ENCODE measurements around the gene ZPR1.

ZPR1 gene

DNA sequence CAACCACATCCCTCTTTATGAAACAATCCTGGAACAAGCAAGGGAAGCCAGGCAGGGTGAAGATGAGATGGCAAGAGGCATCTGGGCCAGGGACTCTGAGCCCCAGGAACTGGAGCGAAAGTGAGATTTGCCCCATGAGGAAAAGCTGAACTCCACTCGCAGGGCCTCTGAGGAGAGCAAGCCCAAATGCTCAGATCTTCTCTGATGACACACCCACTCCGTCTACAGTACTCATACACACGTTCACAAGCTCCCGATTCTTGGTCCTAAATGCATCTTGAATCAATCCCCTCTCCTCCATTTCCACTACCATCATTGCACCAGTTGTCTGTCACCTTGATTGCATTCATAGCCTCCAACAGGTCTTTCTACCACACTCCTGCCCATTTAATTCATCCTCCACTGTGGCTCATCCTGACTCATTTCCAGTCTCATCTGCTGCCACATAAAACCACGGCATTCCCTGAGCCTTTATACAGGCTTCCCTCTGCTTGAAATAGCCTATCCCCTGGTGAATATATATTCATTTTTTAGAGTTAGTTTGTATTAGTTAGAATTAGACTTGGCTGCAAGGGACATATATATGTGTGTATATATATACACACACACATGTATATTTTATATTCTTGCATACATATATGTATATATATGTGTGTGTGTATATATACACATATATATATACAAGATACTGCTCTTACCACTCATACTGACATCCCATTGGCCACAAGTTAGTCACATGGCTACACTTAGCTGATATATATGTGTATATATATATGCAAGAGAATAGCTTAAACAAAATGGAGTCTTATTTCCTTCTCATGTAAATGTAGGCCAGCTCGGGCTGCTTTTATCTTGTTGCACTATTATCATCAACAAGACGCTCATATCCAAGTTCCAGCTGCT, 5.3 kb upstream of the ZPR1 start:
- in situ Hi-C loops (cut with HindIII; ENCODE audit: low sequenced_read_pairs): no loop called here

DNA sequence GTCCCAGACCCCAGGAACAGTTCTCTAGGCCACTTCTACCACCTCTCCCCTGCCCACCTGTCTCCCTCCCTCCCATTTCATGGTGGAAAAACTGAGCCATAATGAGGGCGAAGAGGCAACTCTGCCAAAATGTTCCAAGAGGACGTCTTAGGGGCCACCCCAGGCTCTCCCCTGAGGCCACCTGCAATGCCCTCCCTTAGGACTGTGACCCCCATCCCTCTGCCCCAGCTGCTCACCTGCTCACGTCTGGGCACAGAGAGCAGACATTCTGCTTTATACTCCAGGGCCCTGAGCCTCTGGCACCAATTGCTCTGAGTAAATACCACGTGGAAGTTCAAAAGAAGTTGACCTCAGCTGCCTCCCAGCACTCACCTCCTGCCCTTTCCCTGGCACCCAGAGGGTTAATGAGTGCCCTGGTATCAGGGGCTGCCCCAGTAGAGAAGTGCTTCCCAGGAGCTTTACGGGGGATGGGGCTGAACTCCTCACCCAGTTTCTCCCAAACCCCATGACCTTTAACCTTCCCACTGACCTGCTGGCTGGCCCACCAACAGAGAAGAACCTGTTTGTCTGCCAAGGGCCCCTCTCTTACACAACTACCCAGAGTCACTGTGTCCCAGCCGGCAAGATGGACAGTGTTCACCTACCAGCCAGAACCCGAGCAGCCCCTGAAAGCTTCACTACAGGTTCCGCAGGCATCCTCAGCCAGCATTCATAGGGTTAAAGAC, 4.5 kb upstream of the ZPR1 start:
- in situ Hi-C loops (cut with HindIII; ENCODE audit: low sequenced_read_pairs): no loop called here

DNA sequence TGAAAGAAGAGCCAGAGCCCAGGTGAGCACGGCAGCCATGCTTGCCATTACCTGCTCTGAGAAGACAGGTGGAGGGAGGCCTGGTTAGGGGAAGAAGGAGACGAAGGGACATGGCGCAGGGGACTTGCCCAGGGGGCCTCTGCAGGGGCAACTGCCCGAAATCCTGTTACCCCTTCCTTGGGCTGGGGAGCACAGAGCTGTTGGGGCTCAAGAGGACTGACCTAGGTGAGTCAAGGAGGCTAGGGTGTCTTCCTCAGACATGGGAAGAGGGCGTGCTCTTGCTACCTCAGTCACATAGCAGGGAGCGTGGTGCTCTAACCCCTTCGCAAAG, 4.0 kb upstream of the ZPR1 start, which contains the start of gene APOA5:
Gene APOA5, minus strand, starts transcription at position 67 of the 331 bp plus-strand sequence. Its CDS starts 19 bp downstream, at position 48.
- in situ Hi-C loops (cut with HindIII; ENCODE audit: low sequenced_read_pairs): no loop called here

DNA sequence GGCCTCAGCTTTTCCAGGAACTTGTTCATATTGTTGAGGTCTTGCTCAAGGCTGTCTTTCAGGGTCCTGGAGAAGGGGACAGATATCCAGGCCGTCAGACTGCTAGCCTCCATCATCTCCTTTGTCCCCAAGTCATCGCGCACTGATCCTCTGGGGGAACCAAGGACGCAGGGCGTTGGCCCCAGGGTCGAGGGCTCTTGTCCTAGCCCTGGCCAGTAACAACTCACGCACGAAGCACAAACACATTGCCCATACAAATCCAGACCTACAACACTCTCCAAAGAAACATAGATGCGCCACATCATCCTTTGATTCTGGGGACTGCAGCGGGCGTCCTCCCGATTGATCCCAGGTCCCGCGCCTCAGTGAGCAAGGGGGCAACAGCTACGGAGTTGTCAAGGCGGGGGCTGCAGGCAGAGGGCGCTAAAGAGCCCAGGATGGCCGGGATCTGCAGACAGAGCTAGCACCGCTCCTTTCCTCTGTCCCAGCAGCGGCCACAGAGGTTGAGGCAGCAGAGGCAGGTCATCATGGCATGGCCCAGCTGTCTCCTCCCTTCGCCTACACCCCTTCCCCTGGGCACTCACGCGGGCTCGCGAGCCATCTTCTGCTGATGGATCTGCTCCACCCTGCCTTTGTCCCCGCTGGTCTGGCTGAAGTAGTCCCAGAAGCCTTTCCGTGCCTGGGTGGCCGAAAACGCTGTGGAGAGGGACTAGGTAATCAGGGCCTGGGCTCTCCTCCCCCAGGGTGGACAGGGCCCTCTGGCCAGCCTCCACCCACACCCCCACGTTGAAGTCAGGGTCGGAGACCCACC, 3.4 kb upstream of the ZPR1 start:
- in situ Hi-C loops (cut with HindIII; ENCODE audit: low sequenced_read_pairs): no loop called here

DNA sequence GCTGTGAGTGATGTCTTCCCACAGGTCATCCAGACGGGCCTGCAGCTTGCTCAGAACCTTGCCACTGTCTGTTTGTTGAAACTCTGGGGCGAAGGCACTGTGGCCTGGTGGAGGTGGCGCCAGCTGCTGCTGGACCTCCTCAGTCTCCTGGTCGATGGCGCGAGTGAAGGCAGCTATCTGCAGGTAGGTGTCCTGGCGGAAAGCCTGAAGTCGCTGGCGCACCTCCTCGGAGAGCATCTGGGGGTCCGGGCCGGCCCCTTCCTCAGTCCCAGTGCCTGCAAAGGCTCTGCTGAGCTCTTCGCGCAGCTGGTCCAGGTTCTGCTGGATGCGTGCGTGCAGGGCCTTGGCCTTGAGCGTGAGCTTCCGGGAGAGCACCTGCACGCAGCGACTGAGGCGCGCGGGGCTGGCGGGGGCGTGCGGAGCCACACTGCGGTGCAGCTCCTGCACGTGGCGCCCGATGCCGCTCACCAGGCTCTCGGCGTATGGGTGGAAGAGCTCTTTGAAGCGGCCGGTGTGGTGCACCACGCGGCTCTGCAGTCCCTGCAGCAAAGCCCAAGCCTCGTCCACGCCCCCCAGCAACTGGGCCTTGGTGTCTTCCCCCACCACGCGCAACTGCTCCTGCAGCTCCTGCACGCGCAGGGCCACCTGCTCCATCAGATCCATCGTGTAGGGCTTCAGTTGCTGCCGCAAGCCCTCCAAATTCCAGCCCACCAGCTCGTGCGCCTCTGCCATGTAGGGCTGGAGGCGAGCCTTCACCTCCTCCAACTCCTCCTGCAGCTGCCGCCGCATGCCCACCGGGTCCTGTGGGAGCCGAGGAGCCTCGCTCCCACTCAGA, 2.6 kb upstream of the ZPR1 start:
- in situ Hi-C loops (cut with HindIII; ENCODE audit: low sequenced_read_pairs): no loop called here

DNA sequence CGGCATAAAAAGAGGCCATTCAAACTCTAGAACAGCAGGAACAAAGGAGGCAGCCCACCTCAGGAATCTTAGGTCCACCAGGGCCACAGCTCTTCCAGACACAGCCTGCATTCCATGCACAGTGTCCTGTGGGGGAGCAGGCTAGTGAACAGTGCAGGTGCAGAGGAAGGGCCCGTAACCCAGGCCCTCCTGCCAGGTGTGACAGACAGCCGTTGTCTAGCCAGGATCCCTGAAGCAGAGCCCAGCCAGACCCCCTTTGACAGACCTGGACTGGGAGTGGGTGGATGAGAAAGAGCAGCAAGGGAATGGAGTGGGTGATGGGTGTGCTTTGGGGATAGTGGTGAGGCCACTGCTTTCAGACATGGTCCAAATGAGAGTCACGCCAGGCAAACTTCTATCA, 1.2 kb upstream of the ZPR1 start:
- in situ Hi-C loops (cut with HindIII; ENCODE audit: low sequenced_read_pairs): no loop called here

DNA sequence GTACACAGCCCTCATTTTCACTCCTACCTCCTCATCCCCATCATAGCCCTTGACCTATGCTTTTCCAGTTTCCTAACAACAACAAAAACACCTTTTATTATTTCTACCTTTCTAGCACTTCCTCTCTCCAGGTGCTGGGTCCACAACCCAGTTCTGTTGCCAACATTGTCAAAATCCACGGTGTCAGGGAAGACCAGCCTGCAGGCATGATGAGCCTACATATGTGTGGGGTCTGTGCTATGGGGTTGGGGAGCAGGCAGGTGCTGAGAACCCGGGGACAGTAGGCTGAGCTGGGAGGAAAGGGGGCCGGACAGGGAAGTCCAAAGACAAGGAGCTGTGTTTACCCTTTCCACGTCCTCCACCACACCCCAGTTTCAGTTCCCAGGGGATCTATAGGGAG, 711 bp upstream of the ZPR1 start:
- in situ Hi-C loops (cut with HindIII; ENCODE audit: low sequenced_read_pairs): no loop called here

DNA sequence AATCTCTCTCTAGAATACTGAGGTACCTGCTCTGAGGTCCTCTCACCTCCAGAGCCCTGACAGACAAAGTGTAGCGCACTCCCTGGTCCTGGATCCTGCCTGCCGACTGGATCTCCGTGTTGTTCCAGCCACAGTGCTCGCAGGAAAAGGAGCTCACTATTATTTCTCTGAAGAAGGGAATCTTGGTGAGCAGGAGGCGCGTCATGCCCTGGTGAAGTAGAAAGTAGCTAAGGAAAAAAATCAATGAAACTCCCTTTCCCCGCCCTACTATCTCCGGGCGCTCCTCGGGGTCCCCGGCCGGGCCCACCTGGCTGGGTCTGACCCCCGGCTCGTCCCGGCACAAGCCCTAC, 412 bp downstream of the ZPR1 start:
- in situ Hi-C loops (cut with HindIII; ENCODE audit: low sequenced_read_pairs): no loop called here

DNA sequence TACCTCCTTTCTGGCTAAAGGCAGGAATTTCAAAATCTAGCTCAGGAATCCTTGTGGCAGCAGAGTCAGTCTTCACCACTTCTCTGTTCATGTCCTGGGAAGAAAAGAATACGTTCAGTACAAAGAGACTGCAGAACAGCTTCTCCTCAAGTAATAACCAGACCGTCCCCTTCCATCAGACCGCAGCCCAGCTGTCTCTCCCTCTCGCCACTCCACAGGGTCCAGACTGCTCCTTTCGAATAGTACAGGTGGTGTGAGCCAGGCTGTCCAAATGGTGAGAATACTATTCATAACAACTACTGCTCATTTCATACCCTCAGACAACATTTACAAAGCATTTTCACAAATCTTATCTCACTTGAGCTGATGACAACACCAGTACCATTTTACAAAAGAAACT, 857 bp downstream of the ZPR1 start:
- in situ Hi-C loops (cut with HindIII; ENCODE audit: low sequenced_read_pairs): no loop called here

DNA sequence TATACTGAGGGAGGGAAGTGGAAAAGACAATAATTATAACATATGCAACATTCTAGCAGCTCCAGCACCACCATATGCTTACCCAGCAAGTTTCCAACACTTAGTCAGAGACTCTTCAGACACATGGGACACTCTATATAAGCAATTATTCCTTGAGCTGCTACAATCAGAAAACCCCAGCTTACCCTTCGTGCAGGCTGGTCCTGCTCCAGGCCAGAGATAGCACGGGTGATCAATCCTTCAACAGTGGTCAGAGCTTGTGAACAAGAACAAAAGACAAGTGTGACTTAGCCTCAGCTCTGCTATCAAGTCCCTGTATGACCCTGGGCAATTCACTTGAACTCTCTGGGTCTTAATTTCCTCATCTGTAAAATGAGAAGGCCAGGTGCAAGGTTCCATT, 1.5 kb downstream of the ZPR1 start:
- in situ Hi-C loops (cut with HindIII; ENCODE audit: low sequenced_read_pairs): no loop called here

DNA sequence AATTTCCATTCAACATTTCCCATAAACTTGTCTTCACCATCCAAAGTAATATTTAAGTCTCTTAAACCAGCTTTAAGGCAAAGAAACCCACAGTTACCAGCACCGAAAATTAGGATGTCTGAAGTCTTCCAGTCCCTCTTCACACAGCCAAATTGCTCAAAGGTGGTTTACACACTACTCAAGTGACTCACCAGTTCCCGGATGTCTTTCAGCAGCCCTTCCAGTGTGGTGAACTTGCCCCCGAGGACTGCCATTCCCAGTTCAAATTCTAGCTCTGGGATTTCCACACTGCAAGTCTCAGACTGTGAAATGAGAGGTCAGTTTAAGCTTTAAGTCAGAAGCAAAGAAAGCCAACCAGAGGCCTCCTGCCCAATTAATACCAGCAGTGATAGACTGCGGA, 5.1 kb downstream of the ZPR1 start:
- in situ Hi-C loops (cut with HindIII; ENCODE audit: low sequenced_read_pairs): loop anchor here (5.0 kb wide), 1 partner anchor 80 kb away; no protein-coding TSS in a partner anchor

DNA sequence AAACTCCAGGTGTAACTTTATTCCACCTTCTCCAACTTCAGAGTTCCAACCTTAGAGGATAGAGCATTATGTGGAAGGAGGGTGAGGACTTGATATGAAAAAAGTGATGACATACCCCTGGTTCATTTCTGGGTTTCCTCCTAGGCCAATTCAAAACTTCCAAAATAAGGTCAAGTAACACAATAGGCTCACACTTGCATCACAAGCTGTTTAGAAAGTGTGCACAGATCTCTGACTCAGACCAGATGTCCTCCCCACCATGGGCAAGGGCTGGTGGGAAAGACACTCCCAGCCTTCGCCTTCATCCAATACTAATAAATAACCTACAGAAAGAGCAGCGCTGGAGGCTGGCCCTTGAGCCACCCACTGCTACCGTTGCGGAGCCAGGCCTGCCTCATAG, 9.3 kb downstream of the ZPR1 start:
- in situ Hi-C loops (cut with HindIII; ENCODE audit: low sequenced_read_pairs): no loop called here

DNA sequence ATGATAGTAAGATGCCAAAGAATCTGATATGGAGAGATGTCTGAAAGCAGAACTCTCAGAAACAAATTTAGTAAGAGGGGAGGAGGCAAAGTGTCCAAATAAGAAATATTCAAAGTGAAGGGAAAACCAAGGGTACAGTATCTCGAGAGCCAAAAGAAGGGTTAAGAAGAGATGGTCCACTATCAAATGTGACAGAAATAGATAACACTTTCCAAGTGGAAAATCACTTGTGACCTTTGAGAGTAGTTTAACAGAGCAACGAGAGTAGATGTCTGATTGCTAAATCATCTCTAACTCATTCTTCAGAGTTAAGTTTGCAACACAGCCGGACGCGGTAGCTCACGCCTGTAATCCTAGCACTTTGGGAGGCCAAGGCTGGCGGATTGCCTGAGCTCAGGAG, 10.8 kb downstream of the ZPR1 start:
- in situ Hi-C loops (cut with HindIII; ENCODE audit: low sequenced_read_pairs): no loop called here

DNA sequence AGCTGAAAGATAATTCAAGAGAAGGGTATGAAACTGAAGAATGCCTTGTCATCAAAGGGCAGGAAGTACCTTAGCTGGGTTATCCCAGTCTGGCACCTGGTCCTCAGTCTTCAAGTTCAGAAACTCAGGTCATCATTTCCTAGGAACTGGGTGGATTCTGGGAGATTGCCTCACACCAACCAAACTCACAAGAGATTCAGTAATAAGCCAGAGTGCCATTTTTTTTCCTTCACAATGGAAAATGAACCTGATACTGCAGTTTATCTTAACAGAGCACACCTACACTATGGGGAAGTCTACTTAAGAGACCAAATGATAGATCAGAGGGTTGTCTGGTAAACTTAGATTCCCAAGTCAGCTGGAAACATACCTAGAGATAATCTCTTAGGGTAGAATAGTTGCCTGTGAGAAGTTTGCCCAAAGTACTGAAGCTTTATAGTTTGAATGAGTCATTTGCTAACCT, 11.3 kb downstream of the ZPR1 start:
- in situ Hi-C loops (cut with HindIII; ENCODE audit: low sequenced_read_pairs): no loop called here

DNA sequence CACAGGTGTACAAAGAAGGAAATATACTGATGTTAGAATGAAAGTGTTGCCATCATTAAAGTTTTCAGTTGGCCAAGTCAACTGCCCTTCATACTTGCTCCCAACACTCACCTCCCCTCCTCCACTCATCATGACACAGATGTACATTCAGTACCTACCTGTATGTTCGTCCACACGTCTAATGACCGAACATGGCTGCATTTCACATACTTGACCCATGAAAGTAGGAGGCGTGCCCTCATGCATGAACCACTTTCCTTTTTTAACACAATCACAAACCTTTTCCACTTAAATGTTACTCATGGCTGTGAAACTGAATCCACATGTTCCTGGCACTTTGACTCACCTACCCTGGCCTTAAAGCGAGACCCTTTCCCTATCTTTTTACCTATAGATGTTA, 11.8 kb downstream of the ZPR1 start:
- in situ Hi-C loops (cut with HindIII; ENCODE audit: low sequenced_read_pairs): no loop called here

DNA sequence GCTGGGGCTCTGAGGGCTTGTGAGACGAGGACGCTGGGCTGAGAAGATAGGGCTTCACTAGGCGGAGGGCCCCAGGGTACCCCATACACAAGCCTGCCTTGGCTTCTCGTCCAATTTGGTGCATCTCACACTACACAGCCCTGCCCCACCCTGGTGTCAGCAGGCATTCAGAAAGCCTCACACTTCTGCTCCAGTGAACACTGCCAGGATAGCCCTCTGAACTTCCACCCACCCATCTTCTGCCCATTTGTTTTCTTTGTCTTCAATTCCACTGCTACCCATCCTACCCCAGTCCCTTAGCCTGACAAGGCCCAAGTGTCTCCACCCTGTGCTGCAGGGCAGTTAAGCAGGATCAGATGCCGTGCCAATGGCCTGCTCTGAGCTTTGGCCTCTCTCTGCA, 13.2 kb downstream of the ZPR1 start:
- in situ Hi-C loops (cut with HindIII; ENCODE audit: low sequenced_read_pairs): no loop called here

DNA sequence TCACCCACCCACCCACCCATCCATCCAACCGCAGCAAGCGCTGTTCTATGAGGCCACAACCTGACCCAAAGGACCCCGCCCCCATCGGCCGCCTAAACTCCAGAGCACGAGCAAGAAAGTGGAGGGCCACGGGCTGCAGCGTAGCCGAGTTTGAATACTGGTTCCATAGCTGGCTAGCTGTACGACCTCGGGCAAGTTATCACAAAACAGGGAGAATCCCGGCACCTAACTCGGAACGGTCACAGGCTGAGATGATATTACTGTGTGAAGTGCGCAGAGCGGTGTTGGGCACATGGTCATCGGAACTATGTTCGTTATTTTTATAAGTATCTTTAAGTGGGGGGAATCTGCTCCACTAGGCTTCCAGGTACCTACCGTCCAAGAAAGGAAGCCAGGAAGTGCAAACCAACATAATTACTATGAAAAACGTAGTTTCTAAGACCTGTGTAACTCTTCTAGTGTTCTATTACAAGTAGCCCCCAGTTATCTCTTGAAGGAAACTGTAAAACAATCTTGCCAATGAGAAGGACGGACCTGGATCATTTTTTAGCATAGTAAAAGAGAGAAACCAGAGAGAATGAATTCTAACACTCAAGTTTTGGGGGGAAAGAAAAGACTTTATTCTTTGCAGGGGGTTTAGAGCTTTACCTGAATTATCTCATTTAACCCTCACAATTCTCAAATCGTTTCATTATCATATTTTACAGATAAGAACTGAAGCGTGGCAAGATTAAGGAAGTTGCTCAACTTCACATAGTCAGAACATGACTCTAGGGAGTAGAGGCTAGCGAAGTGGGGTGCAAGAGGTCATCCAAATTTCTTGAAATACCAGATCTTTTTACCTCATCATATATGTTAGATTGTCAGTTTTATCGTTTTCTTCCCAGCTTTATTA, 14.4 kb downstream of the ZPR1 start:
- in situ Hi-C loops (cut with HindIII; ENCODE audit: low sequenced_read_pairs): no loop called here

DNA sequence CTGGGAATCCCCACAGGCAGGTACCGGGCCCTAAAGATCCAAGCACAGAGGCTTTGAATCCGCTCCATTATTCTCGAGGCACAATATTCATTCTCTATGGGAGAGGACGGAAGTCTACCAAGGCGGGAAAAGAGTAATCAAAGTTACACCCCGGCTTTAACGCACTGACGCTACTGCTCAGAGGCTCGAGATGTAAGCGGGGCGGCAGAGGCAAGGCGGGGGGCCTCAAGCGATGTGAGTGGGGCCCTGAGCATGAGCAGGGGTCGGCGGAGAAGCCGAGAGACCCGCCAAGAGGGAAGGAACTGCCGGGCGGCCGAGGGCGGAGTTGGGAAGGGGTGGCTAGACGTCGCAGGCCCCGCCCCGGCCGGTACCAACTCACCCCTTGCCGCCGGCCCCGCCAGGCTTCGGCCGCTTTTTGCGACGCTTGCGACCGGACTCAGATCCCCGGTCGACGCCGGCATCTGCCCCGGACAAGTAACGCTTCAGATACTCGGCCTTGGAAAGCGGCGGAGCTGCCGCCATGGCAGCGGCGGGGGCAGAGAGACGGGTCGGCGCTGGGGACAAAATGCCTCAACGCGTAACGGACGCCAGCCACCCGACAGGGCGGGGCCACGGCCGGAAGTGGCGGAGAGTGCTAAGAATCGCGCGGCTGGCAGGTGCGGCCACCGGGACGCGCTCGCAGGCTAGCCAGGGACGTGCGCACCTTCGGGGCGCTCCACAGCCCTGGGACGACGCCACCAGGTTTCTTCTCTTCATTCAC, 15.2 kb downstream of the ZPR1 start, which contains the start of gene BUD13:
Gene BUD13, minus strand, starts transcription at position 545 of the 760 bp plus-strand sequence. Its CDS starts 23 bp downstream, at position 522.
- in situ Hi-C loops (cut with HindIII; ENCODE audit: low sequenced_read_pairs): no loop called here

DNA sequence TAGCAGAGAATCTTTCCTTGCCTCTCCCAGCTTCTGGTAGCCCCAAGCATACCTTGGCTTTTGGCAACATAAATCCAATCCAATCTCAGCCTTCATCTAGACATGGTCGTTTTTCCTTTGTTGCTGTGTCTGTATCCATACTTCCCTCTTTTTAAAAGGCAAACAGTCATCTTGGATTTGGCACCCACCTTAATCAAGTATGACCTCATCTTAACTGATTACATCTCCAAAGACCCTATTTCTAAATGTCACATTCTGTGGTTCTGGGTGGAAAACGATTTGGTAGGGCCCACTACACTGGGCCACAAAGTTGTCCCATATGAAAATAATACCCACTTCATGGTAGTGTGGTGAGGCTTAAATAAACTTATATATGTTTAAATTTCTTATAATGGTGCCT, 15.9 kb downstream of the ZPR1 start:
- in situ Hi-C loops (cut with HindIII; ENCODE audit: low sequenced_read_pairs): no loop called here

All from endothelial cell of hepatic sinusoid (primary cell).